ENCODE results near the gene PER3. TPM values are rescaled to one million over a fixed set of nuclear protein-coding genes. Genes with fewer than 3 reads are reported as not detected.

The PER3 gene
- polyA plus RNA-seq, 12 donors, result 4.7 to 11.8 (median 8.1) TPM; not detected in 1

DNA sequence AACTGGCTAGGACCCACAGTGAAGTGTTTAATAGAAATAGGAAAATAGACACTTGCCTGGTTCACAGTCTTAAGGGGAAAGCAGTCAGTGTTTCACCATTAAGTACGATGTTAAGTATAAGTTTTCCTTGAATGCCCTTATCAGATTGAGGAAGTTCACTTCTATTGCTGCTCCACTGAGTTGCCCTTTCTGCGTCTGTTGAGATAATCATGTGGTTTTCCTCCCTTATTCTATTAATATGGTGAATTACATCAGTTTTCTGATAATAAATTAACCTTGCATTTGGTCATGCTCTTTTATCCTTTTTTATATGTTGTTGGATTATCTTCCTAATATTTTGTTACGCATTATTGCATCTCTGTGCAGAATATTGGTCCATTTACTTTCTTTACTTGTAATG is 47.4 kb downstream of the PER3 start:
- no peak for DNase-seq

DNA sequence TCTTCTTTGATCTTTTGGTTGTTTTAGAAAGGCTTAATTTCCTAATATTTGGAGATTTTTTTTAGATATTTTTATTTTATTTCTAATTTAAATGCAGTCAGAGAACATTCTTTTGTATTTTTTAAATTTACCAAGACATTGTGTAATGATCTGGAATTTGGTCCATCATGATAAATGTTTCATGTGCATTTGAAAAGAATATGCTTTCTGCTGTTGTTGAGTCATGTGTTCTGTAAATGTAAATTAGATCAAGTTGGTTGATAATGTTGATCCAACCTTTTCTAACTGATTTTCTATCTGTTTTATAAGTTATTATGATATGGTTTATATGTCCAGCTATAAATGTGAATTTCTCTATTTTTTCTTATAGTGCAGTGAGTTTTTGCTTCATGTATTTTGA is 48.9 kb downstream of the PER3 start:
- DNase-seq, result no peak

DNA sequence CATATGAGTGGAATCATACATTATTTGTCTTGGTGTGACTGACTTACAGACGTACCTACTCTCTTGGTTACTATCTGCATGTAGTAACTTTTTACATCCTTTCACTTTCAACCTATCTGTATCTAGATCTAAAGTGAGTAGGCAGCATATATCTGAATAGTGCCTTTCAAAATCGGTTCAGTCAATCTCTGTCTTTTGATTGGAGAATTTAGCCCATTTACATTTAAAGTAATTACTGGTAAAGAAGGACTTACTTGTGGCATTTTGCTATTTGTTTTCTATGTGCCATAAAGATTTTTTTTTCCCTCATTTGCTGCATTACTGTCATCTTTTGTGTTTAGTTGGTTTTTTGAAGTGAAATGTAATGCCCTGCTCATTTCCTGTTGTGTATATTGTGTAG is 54.6 kb downstream of the PER3 start:
- no peak for DNase-seq

DNA sequence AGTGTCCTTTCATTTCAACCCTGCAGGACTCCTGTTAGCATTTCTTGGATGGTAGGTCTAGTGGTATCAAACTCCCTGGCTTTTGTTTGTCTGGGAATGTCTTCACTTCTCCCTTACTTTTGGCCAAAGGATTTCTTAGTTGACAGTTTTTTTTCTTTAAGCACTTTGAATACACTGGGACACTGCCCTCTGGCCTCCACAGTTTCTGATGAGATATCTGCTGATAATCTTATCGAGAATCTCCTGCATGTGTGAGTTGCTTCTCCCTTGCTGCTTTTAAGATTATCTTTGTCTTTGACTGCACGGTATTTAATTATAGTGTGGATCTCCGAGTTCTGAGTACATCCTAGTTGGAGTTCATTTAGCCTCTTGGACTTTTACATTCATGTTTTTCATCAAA is 55.4 kb downstream of the PER3 start:
- no peak for DNase-seq

DNA sequence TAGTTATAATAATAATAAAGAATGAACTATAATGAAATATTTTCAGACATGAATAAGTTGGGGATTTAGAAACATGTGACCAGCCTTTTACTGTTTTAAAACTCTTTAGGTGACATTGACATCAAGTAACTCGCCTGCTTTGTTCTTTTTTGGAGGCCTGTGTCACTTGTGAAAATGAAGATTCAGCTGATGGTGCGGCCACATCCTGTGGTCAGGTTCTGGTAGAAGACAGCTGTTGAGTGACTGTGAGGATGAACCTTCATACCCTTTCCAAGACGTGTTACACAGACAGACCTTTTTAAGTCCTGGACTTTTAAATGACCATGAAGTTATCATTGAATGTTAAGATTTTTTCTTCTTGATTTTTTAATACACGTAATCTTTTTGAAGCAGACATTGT is 58.4 kb downstream of the PER3 start:
- DNase-seq, result no peak

DNA sequence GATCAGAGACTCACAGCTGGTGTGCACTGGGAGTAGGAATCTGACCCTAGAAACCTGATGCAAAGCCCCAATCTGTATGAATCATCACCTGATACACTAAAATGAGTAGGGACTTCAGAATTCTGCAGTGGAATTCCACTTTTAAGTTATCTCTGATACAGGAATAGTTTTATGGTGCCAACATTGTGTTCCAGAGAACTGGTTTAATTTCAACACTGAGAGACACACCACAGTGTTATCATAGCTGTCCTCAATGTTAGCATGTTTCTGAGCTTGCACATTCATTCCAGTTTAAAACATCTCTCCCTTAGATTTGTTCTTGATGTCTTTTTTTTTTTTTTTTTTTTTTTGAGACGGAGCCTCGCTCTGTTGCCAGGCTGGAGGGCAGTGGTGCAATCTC is 61.7 kb downstream of the PER3 start:
- DNase-seq, result no peak

DNA sequence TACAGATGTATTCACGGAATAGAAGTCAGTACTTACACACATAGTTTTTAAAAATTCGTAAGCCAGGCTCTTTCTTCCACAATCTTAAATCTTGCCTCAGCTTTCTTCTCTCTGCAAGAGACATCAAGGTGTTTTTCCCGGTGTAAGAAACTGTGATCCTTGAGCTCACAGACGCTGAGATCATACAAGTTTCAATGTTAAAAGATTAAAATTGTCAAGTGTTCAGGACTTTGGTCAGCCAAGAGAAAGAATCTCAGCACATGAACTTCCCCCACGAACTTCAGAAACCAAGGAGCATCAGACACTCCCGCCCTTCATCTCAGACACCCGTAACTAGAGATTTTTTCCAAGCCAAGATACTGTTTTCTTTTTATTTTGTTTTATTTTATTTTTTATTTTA is 62.6 kb downstream of the PER3 start:
- no peak for DNase-seq

DNA sequence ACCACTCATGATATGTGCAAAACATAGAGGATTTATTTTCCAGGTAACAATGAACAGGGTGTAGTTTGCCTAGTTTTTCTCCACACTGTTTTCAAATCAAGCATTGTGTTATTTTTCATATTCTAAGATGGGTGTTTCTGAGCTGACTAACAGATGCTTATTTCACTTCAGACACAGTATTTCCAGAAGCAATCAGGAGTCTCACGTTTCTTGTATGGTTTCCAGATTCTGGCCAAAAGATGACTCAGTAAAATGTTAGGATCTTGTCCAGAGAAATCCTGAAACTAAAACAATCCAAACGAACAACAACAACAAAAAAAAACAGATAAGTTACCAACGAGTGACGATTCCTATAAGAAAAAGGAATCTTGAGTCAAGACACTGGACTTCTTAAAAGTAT is 63.5 kb downstream of the PER3 start:
- peak; percentile 13 for DNase-seq

DNA sequence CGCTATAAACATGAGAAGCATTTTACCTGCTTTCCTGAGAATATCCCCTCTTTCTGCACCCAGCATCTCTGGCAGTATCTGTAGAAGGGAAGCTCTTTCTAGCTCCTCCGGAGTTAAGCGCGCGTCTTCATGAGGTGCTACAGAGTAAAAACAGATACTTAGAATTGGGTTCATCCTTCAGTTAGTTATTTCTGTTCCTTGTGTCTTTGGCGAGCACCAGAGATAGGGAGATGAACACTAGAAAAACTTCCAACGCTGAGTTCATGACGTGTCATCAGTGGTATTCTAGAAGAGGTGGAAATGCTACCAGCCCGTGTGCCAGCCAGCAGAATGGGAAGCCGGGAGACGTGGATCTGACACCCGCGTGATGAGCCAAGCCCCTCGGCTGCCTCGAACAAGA is 66.7 kb downstream of the PER3 start:
- DNase-seq, result no peak

DNA sequence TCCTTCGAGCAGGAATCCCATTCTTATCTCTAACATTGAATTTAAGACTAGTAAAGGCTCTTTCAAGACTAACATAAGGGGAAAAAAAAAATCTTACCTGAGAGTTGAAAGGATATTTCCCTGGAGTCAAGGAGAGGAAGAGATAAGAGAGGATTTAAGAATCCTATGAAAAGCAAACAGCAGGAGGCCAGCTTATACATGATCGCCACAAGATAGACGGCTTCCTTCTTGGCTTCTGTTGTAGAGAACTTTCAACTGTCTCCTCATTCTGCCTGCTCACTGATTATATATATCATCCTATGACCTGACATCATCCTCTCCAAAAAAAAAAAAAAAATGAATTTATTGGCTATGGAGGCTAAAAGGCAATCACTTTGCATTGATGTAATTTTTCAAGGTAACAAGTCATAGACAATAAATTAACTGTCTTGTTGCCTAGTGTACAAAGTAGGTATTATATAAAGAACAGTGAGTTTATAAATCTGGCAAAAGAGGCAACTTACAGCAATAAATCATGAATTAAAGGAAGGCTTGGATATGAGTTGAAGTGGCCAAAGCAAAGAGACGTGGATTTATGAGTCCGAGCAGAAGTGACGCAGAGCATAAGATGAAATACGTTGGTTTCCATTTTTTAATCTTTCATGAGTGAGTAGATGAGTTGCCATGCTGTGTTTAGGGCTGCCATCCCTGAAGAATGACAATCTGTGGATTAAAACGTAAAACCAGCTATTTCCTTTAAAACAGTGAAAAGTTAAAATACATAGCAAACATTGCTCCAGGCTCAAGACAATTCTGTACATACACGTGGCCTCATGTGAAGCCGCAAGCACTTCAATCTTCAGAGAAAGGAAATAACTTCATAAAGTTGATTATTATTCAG is 69.0 kb downstream of the PER3 start, which contains the start of gene UTS2:
TSS of gene UTS2 (minus strand) at position 262 of the 880 bp plus-strand sequence. CDS start at position 200, 62 bp downstream.
- DNase-seq, result no peak

DNA sequence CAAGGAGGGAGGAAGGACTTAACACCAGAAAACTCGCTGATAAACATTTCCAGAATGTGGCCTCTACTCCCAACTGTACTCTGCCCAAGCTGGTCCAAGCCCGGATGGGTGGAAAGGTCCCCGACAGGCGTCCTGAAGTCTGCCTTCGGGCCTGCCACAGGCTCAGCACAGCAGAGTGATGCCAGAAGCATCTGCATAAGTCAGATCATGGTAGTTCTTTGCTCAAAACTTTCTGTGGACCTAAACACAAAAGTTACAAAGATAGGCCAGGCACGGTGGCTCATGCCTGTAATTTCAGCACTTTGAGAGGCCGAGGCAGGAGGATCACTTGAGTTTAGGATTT is 69.6 kb downstream of the PER3 start:
- no peak for DNase-seq

DNA sequence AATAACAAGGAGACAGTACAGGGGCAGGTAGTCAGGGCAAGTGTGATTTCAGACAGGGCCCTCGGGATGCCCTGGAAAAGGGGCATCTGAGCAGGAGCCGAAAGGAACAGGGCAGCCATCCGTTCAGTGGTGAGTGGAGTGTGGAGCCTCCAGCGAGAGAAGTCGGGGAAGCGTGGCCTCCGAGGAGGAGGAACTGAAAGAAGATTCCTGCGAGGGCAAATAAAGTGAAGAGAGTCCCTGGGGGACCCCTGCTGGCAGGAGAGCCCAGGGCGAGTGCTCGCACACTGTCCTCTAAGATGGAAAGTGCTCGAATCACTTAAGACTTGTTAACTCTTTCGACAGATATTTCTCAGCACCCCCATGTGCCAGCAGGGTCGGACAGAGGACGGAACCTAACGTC is 72.3 kb downstream of the PER3 start:
- no peak for DNase-seq

DNA sequence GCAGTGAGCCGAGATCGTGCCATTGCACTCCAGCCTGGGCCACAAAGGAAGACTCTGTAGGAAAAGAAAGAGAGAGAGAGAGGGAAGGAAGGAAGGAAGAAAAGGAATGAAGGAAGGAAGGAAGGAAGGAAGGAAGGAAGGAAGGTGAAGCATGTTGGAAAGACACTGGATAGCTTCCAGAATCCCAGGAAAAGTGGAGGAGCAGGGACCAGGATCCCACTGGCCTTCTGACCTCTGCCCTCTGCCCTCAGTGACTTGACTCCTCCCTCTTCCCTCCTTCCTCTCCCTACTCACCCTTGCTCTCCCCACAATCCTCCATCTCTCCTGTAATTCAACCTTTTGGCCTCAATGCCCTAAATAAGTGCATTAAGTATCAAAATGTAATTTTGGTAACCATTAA is 72.9 kb downstream of the PER3 start:
- DNase-seq, result no peak

DNA sequence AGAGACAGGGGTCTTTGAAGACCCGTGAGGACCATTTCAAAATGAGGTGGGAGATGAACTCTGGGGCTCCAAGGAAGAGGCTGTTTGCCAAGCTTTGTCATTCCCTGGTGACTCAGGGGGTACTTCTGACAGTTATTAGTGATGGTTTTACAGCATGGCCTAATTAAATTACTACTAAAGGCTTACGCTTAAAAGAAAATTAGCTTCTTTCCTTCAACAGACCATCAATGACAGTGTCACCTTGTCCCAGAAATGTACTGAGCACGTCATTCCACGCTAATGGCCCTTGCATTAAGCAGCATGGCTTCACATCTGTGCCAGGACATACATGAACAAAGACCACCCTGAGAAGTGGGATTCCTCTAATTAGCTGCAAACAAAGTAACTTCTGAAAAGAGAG is 73.9 kb downstream of the PER3 start:
- DNase-seq, result no peak

DNA sequence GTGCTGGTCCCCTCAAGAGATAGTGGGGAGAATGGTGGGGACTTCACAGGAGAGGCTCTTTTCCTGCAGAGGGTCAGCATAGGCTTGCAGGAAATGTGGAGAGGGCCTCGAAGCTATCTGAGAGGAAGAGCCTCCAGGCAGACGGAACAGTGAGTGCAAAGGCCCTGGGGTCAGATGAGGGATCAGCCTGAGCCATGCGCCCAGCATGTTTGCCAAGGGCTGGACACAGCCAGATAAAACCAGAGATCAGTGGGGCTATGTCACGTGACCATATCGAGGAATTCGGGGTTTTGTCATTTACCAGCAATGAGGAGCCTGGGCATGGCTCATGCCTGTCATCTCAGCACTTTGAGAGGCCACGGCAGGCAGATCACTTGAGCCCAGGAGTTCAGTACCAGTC is 75.3 kb downstream of the PER3 start:
- no peak for DNase-seq

DNA sequence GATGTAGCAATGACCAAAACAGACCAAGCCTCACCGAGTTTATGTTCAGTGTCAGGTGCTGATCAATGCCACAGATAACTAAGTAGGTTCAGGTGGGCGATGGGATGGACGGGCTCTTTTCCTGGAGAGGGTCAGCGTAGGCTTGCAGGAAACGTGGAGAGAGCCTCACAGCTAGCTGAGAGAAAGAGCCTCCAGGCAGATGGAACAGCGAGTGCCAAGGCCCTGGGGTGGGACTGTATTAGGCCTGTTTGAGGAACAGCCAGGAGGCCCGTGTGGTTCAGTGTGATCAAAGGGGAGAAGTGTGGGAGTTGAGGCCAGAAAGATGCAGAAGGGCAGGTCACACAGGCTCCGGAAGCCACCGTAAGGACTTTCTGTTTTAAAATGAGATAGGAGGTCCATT is 76.0 kb downstream of the PER3 start:
- DNase-seq, result no peak

DNA sequence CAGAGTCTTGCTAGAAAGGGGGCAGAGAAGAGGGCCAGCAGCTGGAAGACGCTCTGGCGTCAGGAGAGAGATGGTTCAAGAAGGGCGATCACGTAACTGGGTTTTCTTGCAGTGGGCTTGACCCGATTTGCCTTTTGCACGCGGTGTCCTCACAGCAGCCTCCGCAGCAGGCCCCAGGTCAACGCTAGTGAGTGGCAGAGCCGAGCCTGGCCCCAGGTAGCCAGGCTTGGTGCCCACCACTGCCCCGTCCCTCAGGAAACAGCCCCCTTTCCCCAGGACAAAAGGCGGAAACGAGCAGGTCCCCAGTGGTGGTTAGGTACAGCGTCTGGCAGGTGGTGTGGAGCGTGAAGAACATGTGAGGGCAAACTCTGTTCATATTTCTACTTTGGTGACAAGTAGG is 77.4 kb downstream of the PER3 start:
- DNase-seq, result no peak

DNA sequence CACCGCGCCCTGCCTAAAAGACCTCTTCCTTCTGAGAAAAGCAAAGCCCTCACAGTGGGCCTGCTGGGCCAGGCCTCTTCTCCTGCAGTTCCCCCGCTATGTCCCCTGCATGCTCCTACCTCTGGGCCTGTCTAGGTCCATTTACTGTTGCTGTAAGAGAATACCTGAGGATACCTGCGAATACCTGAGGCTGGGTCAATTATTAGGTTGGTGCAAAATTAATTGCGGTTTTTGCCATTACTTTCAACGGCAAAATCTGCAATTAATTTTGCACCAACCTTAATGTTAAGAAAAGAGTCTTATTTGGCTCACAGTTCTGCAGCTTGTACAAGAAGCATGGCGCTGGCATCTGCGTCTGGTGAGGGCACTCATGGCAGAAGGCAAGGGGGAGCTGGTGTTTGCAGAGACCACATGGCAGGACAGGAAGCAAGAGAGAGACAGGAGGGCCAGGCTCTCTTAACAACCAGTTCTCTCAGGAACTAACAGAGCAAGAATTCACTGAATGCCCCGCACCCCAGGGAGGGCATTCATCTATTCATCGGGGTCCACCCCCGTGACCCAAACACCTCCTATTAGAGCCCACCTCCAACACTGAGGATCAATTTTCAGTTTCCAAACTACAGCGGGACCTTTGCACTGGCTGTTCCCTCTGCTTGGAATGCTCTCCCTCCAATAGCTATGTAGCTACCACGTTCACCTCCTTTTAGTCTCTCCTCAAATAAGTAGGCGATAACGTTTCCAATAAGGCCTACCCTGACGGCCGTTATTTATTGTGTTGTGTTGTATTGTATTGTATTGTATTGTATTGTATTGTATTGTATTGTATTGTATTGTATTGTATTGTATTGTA is 78.3 kb downstream of the PER3 start:
- no peak for DNase-seq

DNA sequence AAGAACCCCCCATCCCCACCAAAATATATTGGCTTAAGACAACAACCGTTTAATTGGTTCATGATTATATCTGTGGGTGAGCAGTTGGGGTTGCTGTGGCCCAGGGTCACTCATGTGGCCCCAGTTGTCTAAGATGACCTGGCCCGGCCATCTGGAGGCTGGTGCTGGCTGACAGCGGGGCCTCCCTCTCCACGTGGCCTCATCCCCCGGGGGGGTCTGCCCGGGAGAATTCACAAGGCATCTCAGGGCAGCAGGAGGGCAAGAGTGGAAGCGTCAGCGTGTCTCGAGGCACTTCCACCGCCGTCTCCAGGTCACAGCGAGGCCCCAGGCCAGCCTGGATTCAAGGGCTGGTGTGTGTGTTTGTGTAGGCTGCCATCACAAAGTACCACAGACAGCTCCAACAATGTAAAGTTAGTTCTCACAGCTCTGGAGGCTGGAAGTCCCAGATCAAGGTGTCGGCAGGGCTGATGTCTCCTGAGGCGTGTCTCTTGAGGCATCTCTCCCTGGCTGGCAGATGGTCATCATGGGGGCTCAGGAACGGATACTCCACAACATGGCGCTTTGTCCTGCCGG is 79.8 kb downstream of the PER3 start:
- no peak for DNase-seq

DNA sequence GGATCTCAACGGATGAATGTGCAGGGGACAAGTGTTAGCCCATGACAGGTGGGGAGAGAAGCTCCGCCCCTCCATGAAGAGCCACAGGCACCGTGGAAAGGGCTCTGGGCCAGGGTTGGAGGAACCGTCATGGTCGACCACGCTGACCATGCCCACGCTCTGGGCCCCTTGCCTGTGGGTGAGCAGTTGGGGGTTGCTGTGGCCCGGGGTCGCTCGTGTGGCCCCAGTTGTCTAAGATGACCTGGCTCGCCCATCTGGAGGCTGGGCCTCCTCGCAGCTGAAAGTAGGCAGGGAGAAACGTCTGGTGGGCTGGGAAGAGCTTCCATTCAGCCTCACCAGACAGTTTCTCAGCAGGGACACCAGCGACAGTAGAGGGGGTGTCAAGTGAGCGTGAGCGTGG is 81.9 kb downstream of the PER3 start:
- DNase-seq, result no peak

DNA sequence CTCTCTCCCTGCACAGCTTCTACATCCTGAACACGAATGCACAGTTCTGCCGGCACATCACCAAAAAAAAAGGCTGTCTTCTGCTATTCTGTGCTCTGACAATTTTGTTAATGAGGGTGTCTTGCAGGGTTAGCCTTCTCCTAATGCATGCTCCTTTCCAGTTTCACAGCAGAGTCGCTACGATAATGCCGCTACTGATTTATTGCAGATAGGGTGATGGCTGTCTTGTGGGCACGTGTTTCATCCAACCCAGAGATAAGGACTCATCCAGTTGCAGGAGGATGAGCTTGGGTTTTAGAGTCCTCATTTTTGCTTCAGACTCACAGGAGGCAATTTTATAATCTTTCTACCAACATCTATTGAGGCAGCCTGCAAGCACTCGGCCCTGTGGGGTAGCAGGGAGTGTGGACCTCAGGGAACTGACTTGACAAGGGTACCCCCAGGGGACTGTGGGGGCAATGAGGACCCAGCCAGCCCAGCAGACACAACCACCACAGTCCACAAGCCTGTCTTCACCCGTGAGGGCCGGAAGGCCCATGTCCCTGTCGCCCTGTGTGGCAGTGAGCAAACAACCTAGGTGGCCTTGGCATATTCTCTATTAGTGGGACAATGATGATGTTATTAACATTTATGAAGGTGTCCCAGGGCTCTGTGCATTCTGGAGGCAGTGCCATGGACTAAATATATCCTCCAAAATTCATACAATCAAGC is 84.1 kb downstream of the PER3 start:
- no peak for DNase-seq

Measured in muscle of arm (tissue), 12 donors.